Measurements from ENCODE around the gene DPF3.

Gene DPF3

DNA sequence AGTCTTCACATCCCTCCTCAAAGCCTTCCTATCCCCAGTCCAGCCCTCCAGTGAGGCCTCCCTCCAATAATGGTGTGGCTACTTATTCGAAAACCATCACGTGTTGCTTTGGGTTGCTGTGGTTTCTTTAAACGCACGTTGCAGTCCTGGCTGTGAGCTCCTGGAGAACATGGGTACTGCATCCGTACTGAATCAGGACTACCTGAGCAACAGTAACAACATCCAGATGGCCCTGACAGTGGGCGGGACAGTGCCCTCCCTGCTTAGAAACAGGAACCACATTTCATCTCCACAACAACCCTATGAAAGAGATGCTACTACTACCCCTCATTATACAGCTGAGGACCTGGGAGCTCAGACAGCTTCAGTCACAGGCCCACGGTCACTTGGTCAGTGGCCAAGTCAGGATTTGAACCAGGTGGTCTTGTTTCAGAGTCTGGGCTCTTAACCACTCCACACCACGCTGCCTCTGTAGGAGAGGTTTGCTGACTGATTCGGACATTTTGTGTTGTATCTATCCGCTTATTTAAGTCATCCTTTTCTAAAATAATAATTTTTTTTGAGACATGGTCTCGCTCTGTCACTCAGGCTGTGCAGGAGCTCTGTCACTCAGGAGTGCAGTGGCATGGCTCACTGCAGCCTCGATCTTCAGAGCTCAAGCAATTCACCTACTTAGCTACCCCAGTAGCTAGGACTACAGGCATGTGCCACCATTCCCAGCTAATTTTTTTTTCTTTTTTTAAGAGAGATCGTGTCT lies 104.8 kb downstream of the DPF3 start:
- TF ChIP-seq, protein P1, sequence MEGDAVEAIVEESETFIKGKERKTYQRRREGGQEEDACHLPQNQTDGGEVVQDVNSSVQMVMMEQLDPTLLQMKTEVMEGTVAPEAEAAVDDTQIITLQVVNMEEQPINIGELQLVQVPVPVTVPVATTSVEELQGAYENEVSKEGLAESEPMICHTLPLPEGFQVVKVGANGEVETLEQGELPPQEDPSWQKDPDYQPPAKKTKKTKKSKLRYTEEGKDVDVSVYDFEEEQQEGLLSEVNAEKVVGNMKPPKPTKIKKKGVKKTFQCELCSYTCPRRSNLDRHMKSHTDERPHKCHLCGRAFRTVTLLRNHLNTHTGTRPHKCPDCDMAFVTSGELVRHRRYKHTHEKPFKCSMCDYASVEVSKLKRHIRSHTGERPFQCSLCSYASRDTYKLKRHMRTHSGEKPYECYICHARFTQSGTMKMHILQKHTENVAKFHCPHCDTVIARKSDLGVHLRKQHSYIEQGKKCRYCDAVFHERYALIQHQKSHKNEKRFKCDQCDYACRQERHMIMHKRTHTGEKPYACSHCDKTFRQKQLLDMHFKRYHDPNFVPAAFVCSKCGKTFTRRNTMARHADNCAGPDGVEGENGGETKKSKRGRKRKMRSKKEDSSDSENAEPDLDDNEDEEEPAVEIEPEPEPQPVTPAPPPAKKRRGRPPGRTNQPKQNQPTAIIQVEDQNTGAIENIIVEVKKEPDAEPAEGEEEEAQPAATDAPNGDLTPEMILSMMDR (IDR thresholded peaks at IDR 0.05), result no peak

DNA sequence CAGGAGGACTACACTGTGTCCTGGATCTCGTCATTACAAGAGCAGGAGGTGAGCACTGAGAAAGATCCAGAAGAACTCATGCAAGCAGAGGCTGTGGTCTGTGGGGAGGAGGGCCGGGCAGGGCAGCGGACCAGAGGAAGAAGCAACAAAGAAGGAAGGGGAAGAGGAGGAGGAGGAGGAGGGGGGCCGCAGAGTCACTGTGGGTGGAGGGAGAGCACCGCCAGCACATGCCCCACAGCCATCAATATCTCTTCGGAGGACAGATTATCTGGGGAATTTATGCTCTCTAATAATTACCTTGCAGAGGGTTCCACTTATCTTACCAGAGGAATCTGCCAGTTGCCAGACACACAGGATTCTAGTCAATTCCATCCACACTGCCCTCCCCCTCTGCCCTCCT lies 105.6 kb downstream of the DPF3 start:
- TF ChIP-seq, protein P1 (IDR thresholded peaks at IDR 0.05), result no peak

DNA sequence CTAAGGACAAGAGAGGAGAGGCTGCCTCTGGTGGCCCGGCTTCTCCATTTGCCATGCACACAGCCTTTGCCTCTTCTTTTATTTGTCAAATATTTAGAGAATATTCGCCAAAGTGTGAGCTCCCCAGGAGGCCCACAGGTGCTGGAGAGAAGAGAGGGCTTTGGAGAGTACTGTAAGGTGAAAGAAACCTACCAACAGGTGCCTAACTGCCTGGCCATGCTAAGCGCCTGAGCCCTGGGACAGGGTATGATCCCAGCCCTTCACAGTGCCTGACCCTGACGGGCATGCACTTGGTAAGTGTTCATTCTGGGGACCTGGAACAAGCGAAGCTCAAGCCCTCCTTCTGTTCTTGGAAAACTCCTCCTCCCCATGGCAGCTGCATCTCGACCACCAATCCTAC lies 106.1 kb downstream of the DPF3 start:
- TF ChIP-seq, protein P1 (IDR thresholded peaks at IDR 0.05), result no peak

DNA sequence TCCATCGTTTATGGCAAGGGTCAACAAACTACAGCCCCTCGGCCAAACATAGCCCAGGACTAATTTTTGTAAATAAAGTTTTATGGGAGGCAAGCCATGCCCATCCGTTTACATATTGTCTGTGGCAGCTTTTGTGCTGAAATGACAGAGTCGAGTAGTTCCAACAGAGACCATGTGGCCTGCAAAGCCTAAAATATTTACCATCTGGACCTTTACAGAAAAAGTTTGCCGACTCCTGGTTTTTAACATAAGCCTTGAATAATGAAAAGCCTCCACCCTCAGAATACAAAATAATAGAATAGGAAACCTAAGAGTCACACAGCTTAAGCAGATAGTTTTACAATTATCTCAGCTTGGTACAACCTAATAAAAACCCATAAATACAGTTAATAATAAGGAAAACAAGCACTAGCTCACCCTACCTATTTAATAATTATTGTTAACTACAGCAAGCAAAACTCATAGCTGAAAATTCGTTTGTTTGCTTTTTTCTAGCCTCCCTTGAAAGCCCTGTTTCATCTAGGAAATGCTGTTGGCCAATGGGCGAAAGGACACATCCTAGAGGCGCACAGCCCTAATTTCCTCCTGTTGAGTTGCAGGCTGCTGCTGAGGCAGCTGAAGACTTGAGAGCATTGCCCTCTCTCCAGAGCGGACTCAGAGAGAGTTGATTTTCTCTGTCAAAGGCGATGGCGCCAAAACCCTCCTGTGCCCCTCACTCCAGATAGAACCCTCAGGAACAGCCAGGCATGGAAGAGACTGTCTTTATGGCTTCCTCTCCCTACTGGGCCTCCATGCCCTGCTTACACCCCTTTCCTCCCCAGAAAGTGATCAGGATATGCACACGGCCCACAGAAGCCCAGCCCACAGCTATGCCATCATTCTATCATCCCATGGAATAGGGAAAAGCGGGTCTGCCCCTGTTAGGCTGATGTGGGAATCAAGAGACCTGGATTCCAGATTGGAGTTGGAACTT lies 107.2 kb downstream of the DPF3 start:
- TF ChIP-seq, protein P1 (IDR thresholded peaks at IDR 0.05), result no peak

DNA sequence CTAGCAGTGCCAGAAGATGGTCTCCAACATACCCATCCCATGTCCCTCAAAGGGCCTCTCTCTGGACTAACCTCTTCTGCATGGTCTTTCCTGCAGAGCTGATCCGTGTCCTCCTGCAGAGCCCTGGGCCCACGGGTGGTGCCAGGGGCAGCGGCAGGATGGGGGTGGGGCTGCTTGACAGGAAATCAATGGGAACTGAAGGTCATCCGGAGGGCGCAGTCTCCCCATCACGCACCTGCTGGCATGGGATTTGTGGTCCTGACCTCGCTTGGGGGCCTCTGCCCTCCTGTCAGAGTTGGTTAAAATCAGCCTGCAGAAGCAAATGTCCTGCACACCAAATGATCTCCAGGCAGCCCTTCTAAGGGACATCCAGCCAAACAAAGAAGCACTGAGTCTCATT lies 110.2 kb downstream of the DPF3 start:
- TF ChIP-seq, protein P1 (IDR thresholded peaks at IDR 0.05), result no peak

DNA sequence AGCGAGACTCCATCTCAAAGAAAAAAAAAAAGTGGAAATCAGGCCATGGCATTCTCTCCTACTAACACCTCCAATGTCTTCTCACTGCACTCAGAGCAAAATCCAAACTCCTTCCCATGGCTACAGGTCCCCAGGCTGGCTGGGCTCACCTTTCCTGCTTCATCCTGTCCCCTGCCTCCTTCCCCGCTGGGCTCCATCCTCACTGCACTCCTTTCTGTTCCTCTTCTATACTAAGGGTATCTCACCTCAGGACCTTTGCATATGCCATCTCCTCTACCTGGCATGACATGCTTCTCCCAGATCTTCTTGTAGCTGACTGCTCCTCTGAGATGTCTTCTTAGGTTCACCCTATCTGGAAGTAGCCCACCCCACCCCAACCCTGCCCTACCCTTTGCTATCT lies 111.1 kb downstream of the DPF3 start:
- TF ChIP-seq, protein P1 (IDR thresholded peaks at IDR 0.05), result no peak

DNA sequence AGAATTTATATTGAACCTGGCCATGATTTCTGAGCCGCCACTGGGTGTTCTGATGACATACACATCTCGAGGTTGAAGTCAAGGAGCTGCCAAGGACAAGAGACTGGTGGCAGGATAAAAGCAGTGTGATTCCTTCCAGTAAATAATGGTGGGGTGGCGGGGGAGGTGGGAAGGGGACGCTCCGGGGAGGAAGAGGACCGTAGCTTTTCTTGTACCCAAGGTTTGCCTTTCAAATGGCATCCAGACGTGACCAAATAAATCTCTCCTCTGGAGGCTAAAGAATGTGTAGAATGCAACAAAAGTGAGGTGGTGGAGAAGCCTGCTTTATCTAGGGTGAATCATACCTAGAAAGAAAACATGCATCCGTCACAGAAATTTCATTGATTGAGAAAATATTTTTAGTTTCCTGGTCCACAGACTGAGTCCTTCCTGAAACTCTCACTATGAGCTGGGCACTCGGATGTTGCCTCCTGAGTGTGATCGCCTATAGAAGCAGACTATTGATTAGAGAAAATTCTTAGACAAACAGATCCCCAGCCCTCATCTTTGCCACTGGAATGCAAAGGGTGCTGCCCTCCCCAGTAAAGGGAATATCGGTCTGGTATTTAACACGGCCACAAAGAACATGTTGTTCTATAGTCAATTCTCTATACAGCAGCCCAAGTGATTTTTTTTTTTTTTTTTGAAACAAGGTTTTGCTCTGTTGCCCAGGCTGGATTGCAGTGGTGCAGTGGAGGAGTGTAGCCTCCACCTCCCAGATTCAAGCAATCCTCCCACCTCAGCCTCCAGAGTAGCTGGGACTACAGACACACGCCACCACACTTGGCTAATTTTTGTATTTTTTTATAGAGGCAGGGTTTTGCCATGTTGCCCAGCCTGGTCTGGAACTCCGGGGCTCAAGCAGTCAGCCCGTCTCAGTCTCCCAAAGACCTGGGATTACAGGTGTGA lies 112.1 kb downstream of the DPF3 start:
- TF ChIP-seq, protein P1 (IDR thresholded peaks at IDR 0.05), result no peak

Measured in LNCAP (cell line).